SK-N-SH treated with all-trans-retinoic acid at 6 μM for 48 hours (cell line): ENCODE results near the gene ACO2.

Experiments used
- ATAC-seq: fragments of 200-7000 bp; cut with Tn5 transposase; 3 replicates; pipeline ENCODE4 v1.9.1; 2020; ENCODE audit warnings: mild to moderate bottlenecking, moderate library complexity
- ARNTL ChIP-seq: fragments of 450-650 bp; formaldehyde crosslinking; IDR thresholded peaks from 2 replicates; pipeline ENCODE4 v1.5.0; 2020; ENCODE audit warnings: low read depth, mild to moderate bottlenecking, moderate library complexity, borderline replicate concordance
- BACH2 ChIP-seq: fragments of 250-450 bp; sonication (Bioruptor Pico); IDR thresholded peaks from 2 replicates; pipeline ENCODE4 v1.9.0; 2021; ENCODE audit warnings: mild to moderate bottlenecking, borderline replicate concordance
- CSDC2 ChIP-seq: fragments of 250-450 bp; sonication (Bioruptor Pico); IDR thresholded peaks from 2 replicates; pipeline ENCODE4 v1.5.0; 2020; ENCODE audit warnings: mild to moderate bottlenecking, moderate library complexity
- ESRRG ChIP-seq: fragments of 250-450 bp; sonication (Bioruptor Pico); IDR thresholded peaks from 2 replicates; pipeline ENCODE4 v1.6.1; 2021; ENCODE audit warnings: mild to moderate bottlenecking
- GLIS3 ChIP-seq: fragments of 250-450 bp; sonication (Bioruptor Pico); IDR thresholded peaks from 2 replicates; pipeline ENCODE4 v1.5.0; 2020; ENCODE audit warnings: mild to moderate bottlenecking, moderate library complexity
- ISL1 ChIP-seq: fragments of 250-450 bp; sonication (Bioruptor Pico); IDR thresholded peaks from 2 replicates; pipeline ENCODE4 v2.1.2; 2022; ENCODE audit warnings: mild to moderate bottlenecking, moderate library complexity
- OSR1 ChIP-seq: fragments of 250-450 bp; sonication (Bioruptor Pico); IDR thresholded peaks from 2 replicates; pipeline ENCODE4 v1.8.0; 2022; ENCODE audit warnings: moderate library complexity, mild to moderate bottlenecking, inconsistent platforms
- RARB ChIP-seq: fragments of 250-450 bp; sonication (Bioruptor Pico); IDR thresholded peaks from 2 replicates; pipeline ENCODE4 v1.8.0; 2021; ENCODE audit warnings: mild to moderate bottlenecking, moderate library complexity
- TCF4 ChIP-seq: fragments of 250-450 bp; sonication (Bioruptor Pico); IDR thresholded peaks from 2 replicates; pipeline ENCODE4 v1.8.0; 2021; ENCODE audit warnings: mild to moderate bottlenecking, moderate library complexity, borderline replicate concordance
- TOX ChIP-seq: fragments of 250-450 bp; sonication (Bioruptor Pico); IDR thresholded peaks from 2 replicates; pipeline ENCODE4 v1.8.0; 2021; ENCODE audit warnings: mild to moderate bottlenecking, moderate library complexity, borderline replicate concordance
- ZFP3 ChIP-seq: fragments of 250-450 bp; sonication (Bioruptor Pico); IDR thresholded peaks from 2 replicates; pipeline ENCODE4 v1.5.0; 2020; ENCODE audit warnings: mild to moderate bottlenecking, moderate library complexity
- ZFP30 ChIP-seq: fragments of 450-650 bp; formaldehyde crosslinking; IDR thresholded peaks from 2 replicates; pipeline ENCODE4 v1.5.0; 2022; ENCODE audit warnings: mild to moderate bottlenecking, moderate library complexity
- ZNF565 ChIP-seq: fragments of 450-650 bp; formaldehyde crosslinking; conservative IDR thresholded peaks from 2 replicates; pipeline ENCODE4 v1.5.0; 2020; ENCODE audit warnings: low read depth, mild to moderate bottlenecking, moderate library complexity
- ZNF70 ChIP-seq: fragments of 450-650 bp; formaldehyde crosslinking; IDR thresholded peaks from 2 replicates; pipeline ENCODE4 v1.5.0; 2020; ENCODE audit warnings: mild to moderate bottlenecking, moderate library complexity
- ZNF8 ChIP-seq: fragments of 450-650 bp; formaldehyde crosslinking; IDR thresholded peaks from 2 replicates; pipeline ENCODE4 v1.5.0; 2020; ENCODE audit warnings: mild to moderate bottlenecking, moderate library complexity
- TF ChIP-seq, protein P1 (sequence below): fragments of 250-450 bp; sonication (Bioruptor Pico); IDR thresholded peaks from 2 replicates; pipeline ENCODE4 v1.8.0; 2020; ENCODE audit warnings: mild to moderate bottlenecking, moderate library complexity, borderline replicate concordance
- TF ChIP-seq, protein P2 (sequence below): fragments of 250-450 bp; sonication (Bioruptor Pico); IDR thresholded peaks from 2 replicates; pipeline ENCODE4 v1.8.0; 2021; ENCODE audit warnings: low read depth, mild to moderate bottlenecking, moderate library complexity, borderline replicate concordance
- TF ChIP-seq, protein P3 (sequence below): fragments of 250-450 bp; sonication (Bioruptor Pico); IDR thresholded peaks from 2 replicates; pipeline ENCODE4 v1.5.0; 2020; ENCODE audit warnings: mild to moderate bottlenecking, moderate library complexity
- TF ChIP-seq, protein P4 (sequence below): fragments of 250-450 bp; sonication (Bioruptor Pico); IDR thresholded peaks from 2 replicates; pipeline ENCODE4 v1.5.1; 2021; ENCODE audit warnings: mild to moderate bottlenecking, moderate library complexity

ACO2 gene

DNA sequence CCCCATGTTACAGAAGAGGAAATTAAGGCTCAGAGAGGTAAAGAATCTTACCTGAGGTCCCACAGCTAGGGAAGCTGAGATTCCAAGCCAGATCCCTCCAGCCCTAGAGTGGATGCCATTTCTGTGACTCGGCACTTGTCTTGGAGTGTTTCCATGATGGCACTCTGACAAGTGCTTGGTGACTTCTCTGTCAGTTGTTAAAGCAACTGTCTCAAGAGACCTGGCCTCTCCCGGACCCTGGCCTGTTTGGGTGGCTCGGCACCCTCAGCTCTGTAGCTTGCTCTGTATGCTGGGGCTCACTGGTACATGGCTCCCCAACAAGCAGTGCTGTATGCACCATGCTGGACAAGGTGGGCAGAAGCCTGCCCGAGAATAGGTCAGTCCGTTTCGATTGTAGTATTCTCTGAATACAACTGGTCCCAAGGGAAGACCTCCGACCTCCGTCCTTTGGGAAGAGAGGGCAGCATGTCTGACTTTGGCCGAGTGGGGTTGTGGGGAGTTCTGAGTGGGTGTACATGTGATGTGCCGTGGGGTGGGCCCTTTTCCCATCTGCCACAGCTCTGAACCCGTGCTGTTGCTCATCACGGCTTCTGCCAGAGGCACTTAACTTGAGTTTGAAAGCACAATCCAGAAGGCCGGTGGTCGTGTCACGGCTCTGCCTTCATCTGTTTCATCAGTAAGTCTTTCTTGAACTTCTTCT lies 12.4 kb downstream of the ACO2 start:
- TF ChIP-seq ZFP30 (CRISPR knock-in tag) (no peak), CSDC2 (CRISPR knock-in tag) (no peak), GLIS3 (CRISPR knock-in tag) (no peak), ZNF565 (CRISPR knock-in tag) (no peak), TOX (CRISPR knock-in tag) (no peak), ZFP3 (CRISPR knock-in tag) (no peak), ARNTL (no peak), ZNF8 (CRISPR knock-in tag) (no peak), OSR1 (CRISPR knock-in tag) (no peak), RARB (no peak), ESRRG (CRISPR knock-in tag) (no peak)
- TF ChIP-seq, protein P1, sequence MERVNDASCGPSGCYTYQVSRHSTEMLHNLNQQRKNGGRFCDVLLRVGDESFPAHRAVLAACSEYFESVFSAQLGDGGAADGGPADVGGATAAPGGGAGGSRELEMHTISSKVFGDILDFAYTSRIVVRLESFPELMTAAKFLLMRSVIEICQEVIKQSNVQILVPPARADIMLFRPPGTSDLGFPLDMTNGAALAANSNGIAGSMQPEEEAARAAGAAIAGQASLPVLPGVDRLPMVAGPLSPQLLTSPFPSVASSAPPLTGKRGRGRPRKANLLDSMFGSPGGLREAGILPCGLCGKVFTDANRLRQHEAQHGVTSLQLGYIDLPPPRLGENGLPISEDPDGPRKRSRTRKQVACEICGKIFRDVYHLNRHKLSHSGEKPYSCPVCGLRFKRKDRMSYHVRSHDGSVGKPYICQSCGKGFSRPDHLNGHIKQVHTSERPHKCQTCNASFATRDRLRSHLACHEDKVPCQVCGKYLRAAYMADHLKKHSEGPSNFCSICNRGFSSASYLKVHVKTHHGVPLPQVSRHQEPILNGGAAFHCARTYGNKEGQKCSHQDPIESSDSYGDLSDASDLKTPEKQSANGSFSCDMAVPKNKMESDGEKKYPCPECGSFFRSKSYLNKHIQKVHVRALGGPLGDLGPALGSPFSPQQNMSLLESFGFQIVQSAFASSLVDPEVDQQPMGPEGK (CRISPR knock-in tag) = no peak
- TF ChIP-seq, protein P2, sequence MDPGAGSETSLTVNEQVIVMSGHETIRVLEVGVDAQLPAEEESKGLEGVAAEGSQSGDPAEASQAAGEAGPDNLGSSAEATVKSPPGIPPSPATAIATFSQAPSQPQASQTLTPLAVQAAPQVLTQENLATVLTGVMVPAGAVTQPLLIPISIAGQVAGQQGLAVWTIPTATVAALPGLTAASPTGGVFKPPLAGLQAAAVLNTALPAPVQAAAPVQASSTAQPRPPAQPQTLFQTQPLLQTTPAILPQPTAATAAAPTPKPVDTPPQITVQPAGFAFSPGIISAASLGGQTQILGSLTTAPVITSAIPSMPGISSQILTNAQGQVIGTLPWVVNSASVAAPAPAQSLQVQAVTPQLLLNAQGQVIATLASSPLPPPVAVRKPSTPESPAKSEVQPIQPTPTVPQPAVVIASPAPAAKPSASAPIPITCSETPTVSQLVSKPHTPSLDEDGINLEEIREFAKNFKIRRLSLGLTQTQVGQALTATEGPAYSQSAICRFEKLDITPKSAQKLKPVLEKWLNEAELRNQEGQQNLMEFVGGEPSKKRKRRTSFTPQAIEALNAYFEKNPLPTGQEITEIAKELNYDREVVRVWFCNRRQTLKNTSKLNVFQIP (CRISPR knock-in tag) = no peak
- TF ChIP-seq, all 23 proteins: peak for 0
- ATAC-seq = no peak

DNA sequence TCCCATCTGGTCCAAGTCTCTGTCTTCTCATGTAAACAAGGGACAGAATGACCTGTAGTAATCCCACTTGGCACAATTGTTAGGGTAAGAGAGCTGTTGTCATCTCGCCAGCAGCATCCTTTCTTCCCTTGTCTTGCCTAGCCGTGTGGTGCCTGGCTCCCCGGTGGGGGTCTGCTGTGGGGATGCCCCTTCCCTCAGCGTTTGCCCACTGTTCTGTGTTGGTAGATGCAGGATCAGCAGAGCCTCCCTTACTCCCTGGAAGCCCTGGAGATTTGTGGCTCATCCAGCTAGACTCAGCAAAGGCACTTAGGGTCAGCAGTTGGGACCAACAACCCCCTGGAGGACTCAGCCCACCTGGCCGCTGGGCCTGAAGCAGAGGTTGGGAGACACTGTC lies 13.0 kb downstream of the ACO2 start:
- TF ChIP-seq, protein P3, sequence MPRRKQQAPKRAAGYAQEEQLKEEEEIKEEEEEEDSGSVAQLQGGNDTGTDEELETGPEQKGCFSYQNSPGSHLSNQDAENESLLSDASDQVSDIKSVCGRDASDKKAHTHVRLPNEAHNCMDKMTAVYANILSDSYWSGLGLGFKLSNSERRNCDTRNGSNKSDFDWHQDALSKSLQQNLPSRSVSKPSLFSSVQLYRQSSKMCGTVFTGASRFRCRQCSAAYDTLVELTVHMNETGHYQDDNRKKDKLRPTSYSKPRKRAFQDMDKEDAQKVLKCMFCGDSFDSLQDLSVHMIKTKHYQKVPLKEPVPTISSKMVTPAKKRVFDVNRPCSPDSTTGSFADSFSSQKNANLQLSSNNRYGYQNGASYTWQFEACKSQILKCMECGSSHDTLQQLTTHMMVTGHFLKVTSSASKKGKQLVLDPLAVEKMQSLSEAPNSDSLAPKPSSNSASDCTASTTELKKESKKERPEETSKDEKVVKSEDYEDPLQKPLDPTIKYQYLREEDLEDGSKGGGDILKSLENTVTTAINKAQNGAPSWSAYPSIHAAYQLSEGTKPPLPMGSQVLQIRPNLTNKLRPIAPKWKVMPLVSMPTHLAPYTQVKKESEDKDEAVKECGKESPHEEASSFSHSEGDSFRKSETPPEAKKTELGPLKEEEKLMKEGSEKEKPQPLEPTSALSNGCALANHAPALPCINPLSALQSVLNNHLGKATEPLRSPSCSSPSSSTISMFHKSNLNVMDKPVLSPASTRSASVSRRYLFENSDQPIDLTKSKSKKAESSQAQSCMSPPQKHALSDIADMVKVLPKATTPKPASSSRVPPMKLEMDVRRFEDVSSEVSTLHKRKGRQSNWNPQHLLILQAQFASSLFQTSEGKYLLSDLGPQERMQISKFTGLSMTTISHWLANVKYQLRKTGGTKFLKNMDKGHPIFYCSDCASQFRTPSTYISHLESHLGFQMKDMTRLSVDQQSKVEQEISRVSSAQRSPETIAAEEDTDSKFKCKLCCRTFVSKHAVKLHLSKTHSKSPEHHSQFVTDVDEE (CRISPR knock-in tag) = no peak
- no peak for TF ChIP-seq ARNTL
- TF ChIP-seq, all 23 proteins: peak for 0
- ATAC-seq = no peak

DNA sequence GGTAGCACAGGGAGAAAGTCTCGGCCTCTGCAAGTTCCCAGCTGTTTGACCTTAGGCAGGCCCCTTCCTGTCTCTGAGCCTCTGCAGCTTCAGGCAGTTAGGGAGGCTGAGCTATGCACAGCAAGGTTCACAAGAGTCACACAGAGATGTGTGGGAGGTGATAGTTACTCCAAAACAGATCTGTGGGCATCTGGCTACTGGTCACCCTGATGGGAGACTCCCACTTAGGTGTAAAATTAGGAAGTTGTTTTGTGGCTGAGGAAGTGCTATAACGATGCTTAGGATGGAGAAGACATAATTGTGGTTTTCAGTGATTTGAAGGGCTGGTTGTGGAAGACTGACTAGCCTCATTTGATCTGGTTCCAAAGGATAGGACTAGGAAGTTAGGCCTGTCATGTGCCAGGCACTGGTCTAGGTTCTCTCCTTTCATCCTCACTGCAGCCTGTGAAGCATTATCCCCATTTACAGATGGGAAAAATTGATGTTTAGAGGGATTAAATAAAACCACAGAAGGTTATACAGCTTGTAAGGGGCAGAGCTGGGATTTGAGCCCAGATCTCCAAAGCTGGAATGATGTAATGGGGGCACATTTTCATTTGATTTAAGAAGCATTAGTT lies 13.5 kb downstream of the ACO2 start:
- TF ChIP-seq ZNF70 (CRISPR knock-in tag) (no peak), CSDC2 (CRISPR knock-in tag) (no peak), ZFP30 (CRISPR knock-in tag) (no peak), ZNF8 (CRISPR knock-in tag) (no peak)
- TF ChIP-seq, protein P2 (CRISPR knock-in tag) = no peak
- no peak for ATAC-seq

DNA sequence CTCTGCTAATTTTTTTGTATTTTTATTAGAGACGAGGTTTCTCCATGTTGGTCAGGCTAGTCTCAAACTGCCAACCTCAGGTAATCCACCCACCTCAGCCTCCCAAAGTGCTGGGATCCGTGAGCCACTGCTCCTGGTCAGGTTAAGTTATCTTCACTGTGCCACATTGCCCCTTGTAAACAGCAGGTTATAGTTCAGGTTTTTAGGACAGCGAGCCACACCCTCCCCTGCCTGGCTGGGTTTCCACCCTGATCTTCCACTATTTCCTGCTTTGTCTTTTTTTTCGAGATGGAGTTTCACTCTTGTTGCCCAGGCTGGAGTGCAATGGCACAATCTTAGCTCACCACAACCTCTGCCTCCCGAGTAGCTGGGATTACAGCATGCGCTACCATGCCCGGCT lies 16.1 kb downstream of the ACO2 start:
- ATAC-seq = no peak
- TF ChIP-seq, protein P3 (CRISPR knock-in tag) = no peak
- TF ChIP-seq ESRRG (CRISPR knock-in tag) (no peak), ARNTL (no peak), BACH2 (CRISPR knock-in tag) (no peak), ZNF8 (CRISPR knock-in tag) (no peak), ISL1 (CRISPR knock-in tag) (no peak), TCF4 (CRISPR knock-in tag) (no peak), ZFP3 (CRISPR knock-in tag) (no peak), TOX (CRISPR knock-in tag) (no peak), CSDC2 (CRISPR knock-in tag) (no peak), GLIS3 (CRISPR knock-in tag) (no peak), ZNF565 (CRISPR knock-in tag) (no peak)
- TF ChIP-seq, protein P2 (CRISPR knock-in tag) = no peak
- TF ChIP-seq, protein P4, sequence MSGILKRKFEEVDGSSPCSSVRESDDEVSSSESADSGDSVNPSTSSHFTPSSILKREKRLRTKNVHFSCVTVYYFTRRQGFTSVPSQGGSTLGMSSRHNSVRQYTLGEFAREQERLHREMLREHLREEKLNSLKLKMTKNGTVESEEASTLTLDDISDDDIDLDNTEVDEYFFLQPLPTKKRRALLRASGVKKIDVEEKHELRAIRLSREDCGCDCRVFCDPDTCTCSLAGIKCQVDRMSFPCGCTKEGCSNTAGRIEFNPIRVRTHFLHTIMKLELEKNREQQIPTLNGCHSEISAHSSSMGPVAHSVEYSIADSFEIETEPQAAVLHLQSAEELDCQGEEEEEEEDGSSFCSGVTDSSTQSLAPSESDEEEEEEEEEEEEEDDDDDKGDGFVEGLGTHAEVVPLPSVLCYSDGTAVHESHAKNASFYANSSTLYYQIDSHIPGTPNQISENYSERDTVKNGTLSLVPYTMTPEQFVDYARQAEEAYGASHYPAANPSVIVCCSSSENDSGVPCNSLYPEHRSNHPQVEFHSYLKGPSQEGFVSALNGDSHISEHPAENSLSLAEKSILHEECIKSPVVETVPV (CRISPR knock-in tag) = no peak
